Suprapubic skin (tissue), 4 donors: ENCODE data around the gene VAV2.

Source experiments
- POLR2A ChIP-seq, 2 donors: fragments of 450-650 bp; IDR thresholded peaks; one replicate each; pipeline ENCODE4 v1.6.1; 2017; ENCODE audit warnings: antibody characterized with exemption in 2 of 2, mild to moderate bottlenecking in 2 of 2, moderate library complexity in 2 of 2
- POLR2AphosphoS5 ChIP-seq, 3 donors: sonication (generic); formaldehyde crosslinking; IDR thresholded peaks; one replicate each; pipeline ENCODE4 v1.6.1; 2017; ENCODE audit warnings: antibody characterized with exemption in 3 of 3
- TF ChIP-seq, protein P1 (sequence below), 2 donors: fragments of 200-600 bp in 1 of 2; fragments of 450-650 bp in 1 of 2; sonication (generic) in 1 of 2; IDR thresholded peaks; one replicate each; pipeline ENCODE4 v1.5.1; 2016 to 2019; ENCODE audit warnings: antibody characterized with exemption in 2 of 2, mild to moderate bottlenecking in 1 of 2, moderate library complexity in 1 of 2

DNA sequence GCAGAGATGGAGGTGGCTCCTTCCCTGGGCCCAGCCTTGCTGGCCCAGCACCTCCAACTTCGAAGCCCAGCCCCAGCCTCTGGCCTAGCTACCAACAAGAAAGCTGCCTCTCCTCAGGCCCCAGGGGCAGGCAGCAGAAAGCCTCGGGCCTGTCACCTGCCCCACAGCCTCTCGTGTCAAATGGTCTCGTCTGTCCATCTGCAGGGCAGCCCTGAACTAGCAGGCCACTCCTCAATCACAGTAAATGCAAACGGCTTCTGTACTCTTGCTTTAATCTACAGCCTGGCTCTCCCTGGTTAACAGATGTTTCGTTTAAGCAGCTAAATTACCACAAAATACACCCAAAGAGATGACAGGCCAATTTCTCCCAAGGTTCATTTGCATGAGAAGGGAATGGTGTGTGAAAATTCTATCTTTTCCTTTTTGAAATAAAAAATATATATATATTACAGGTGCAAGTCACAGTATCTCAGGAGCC is 21.5 kb downstream of the VAV2 start:
- TF ChIP-seq POLR2AphosphoS5 (IDR thresholded peaks at IDR 0.05) (no peak), POLR2A (IDR thresholded peaks at IDR 0.05) (no peak)
- TF ChIP-seq, protein P1, sequence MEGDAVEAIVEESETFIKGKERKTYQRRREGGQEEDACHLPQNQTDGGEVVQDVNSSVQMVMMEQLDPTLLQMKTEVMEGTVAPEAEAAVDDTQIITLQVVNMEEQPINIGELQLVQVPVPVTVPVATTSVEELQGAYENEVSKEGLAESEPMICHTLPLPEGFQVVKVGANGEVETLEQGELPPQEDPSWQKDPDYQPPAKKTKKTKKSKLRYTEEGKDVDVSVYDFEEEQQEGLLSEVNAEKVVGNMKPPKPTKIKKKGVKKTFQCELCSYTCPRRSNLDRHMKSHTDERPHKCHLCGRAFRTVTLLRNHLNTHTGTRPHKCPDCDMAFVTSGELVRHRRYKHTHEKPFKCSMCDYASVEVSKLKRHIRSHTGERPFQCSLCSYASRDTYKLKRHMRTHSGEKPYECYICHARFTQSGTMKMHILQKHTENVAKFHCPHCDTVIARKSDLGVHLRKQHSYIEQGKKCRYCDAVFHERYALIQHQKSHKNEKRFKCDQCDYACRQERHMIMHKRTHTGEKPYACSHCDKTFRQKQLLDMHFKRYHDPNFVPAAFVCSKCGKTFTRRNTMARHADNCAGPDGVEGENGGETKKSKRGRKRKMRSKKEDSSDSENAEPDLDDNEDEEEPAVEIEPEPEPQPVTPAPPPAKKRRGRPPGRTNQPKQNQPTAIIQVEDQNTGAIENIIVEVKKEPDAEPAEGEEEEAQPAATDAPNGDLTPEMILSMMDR (IDR thresholded peaks at IDR 0.05): no peak
